RWPE1 (cell line): ENCODE measurements around the gene HLA-DRB1.
A peak's percentile ranks its signal among the peaks of the same experiment; 100 is the strongest.

Experiments used
- CTCF ChIA-PET: fragments of 350-600 bp; sonication (Branson Sonifier 250); formaldehyde crosslinking; extraction: SDS; loops from one replicate; lab custom pipeline; 2021; lab: Yijun Ruan, JAX
- POLR2A ChIA-PET: fragments of 400-600 bp; formaldehyde crosslinking; extraction: SDS; loops from one replicate; lab custom pipeline; 2020; ENCODE audit warnings: antibody characterized with exemption; ENCODE audit not compliant: low non-redundant PET; lab: Yijun Ruan, JAX
- DNase-seq: peaks from one replicate; pipeline ENCODE4 v3.0.0; 2012; ENCODE audit warnings: low spot score
- H3K27ac ChIP-seq: fragments of 450-650 bp; 2 replicates; pipeline ENCODE4 v1.5.1; 2017
- TF ChIP-seq, protein P1 (sequence below): fragments of 450-650 bp; conservative IDR thresholded peaks from 2 replicates; pipeline ENCODE4 v1.5.1; 2017; ENCODE audit warnings: low read depth, mild to moderate bottlenecking

The HLA-DRB1 gene

DNA sequence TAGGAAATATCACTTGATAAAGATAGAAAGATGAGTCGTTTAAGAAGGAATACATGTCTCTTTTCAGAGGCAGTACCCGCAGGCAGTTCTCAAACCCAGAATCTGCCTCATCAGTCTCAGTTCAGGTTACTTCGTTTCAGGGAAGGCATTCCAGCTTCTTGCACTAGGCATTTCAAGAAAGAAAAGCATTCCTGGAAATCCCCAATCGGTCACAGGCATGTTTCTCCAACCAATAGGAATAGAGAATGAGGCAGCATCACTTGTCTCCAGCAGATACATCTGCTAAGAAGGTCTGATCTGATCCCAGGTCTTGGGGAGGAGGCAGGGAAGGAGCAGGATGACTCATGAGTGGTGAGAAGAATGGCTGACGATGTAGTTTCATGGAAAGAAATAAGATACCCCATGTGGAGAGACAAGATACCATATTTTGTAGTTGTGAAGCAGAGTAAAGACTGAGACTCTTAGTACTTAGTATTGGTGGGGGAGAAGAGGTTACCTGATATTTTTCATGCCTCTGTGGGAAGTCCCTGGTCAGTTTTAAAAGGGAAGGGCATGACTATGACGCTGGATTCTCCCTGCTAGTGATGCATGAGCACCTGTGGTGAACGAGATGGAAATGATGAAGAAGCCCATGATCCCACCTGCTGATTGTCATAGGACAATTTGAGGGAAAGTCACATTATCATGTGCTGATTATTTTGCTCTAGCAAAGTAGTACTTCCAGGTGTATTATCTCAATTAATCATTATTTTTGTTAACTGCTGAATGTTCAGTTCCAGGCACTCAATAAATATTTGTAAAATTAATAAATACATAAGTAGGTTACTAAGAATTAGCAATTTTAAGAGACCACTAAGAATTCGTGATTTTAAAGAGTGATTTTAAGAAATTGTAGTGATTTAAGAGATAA is 20.3 kb upstream of the HLA-DRB1 start:
- DNase-seq, result peak; percentile 90
- CTCF ChIA-PET, result no interaction called here
- H3K27ac ChIP-seq, result no peak overlapping the region
- TF ChIP-seq, protein P1, sequence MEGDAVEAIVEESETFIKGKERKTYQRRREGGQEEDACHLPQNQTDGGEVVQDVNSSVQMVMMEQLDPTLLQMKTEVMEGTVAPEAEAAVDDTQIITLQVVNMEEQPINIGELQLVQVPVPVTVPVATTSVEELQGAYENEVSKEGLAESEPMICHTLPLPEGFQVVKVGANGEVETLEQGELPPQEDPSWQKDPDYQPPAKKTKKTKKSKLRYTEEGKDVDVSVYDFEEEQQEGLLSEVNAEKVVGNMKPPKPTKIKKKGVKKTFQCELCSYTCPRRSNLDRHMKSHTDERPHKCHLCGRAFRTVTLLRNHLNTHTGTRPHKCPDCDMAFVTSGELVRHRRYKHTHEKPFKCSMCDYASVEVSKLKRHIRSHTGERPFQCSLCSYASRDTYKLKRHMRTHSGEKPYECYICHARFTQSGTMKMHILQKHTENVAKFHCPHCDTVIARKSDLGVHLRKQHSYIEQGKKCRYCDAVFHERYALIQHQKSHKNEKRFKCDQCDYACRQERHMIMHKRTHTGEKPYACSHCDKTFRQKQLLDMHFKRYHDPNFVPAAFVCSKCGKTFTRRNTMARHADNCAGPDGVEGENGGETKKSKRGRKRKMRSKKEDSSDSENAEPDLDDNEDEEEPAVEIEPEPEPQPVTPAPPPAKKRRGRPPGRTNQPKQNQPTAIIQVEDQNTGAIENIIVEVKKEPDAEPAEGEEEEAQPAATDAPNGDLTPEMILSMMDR, result no peak
- POLR2A ChIA-PET, result no interaction called here

DNA sequence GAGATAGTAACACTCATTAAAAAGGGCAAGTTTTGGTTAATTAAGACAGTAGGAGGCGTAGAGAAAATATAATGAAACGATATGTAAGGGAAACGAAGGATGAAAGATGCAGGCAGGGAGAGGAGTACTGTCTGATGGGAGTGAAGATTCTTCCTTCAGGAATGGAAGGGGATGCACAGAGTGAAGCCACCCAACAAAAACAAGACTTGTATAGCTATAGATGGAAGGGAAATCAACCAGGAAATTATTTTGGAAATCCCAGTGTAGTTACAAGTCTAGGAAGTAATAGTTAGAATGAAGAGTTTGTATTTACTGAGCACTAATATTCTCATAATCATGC is 19.7 kb upstream of the HLA-DRB1 start:
- CTCF ChIA-PET, result no interaction called here
- POLR2A ChIA-PET, result no interaction called here
- no peak for DNase-seq
- TF ChIP-seq, protein P1, result no peak
- H3K27ac ChIP-seq, result no peak overlapping the region

DNA sequence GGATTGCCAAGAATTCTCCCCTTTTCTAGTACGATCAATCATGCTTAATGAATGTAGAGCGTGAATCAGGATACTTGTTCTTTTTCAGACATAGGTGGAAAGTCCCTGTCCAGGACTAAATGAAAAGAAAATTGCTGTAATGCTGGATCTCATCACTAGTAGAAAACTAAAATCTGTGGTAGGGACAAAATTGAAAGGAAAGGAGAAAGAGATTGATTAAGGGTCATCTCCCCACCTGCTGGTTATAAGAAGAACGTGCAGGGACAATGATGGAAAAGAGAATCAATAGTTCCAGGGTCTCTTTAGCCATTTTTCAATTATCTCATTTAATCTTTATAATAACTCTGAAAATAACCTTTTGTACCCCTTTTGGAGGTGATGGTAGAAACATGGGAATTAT is 18.7 kb upstream of the HLA-DRB1 start:
- CTCF ChIA-PET, result no interaction called here
- H3K27ac ChIP-seq, result no peak overlapping the region
- no peak for DNase-seq
- TF ChIP-seq, protein P1, result no peak
- POLR2A ChIA-PET, result no interaction called here

DNA sequence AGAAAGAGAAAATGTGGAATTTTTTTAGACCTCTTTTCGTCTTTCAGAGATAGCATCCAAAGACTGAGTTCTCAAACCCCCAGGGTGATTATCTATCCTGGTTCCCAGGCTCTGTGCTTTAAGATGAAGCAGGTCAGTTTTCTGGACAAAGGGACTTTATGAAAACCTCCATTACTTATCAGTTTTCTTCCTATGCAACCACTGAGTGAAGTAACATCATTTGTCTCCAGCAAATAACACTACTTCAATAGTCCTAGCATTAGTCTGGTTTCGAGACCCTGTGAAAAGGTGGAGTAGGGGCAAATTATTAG is 18.3 kb upstream of the HLA-DRB1 start:
- CTCF ChIA-PET, result no interaction called here
- POLR2A ChIA-PET, result no interaction called here
- TF ChIP-seq, protein P1, result no peak

DNA sequence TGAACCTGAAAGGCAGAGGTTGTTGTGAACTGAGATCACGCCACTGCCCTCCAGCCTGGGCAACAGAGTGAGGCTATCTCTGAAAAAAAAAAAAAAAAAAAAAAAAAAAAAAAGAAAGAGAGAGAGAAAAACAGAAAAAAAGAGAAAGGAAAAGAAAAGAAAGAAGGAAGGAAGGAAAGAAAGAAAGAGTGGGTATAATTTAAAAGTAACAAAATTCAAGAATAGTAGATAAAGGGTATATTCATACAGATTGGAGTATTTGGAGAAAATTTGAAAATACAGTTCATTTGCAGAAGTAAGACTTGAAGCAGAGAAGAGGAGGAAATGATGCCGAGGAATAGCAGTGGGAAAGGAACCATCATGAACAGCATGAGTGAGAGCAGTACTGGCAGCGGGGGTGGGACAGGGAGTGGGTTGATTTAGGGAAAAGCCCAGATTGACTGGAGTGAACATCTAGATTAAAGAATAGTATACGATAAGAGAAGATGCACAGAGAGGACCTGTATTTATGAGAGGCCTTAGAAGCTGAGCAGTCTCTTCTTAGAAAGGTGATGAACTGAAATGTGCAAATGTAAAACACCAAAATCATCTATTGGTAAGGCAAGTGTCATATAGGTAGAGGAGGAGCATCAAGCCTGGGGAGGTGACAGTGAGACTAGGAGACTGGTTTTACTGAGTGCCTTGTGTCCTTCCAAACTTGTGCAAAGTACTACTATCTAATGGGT is 17.8 kb upstream of the HLA-DRB1 start:
- TF ChIP-seq, protein P1, result no peak
- ChIA-PET CTCF (no interaction called here), POLR2A (no interaction called here)
- no peak for DNase-seq
- no peak overlapping the region for H3K27ac ChIP-seq

More for the DNA sequence above, 18.3 kb upstream of the HLA-DRB1 start:
- DNase-seq, result no peak
- no peak overlapping the region for H3K27ac ChIP-seq

DNA sequence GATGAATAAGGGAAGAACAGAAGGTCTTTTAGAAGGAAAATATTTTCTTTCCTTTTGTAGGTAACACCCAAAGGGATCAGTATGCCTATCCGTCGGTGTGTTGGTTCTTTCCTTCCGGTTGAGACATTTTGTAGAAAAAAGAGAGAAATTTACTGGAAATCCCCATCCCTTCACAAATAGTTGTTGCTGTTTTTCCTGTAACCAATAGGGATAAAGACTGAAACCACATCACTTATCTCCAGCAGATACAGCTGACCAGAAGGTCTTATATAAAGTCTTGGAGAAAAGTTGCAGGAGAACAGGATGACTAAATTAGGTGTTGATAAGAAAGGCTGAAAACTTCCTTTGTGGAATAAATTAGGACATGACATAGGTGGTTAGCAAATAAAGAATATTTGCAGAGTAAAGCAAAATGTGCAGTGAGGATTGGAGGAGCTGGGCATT is 14.8 kb upstream of the HLA-DRB1 start:
- POLR2A ChIA-PET, result no interaction called here
- no peak overlapping the region for H3K27ac ChIP-seq
- TF ChIP-seq, protein P1, result no peak
- CTCF ChIA-PET, result no interaction called here
- no peak for DNase-seq
